ENCODE data around the gene SNORC.

DNA sequence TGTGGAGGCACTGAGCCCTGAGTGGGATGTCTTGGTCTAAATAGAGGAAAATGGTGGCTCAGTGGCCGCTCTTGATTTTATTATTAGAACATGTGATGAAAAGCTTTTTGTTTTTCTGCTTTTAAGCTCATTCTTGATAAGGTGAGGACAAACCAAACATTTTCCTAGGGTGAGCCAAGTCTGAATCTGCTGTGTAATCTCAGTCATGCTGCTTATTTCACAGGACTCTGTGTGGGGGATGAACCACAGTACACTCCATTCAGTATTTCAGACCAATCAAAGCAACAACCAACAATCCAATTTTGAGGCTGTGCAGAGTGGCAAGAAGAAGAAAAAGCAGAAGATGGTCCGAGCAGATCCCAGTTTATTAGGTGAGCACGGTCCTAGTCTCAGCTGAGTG, 20.0 kb upstream of the SNORC start:
- TF ChIP-seq NR2C2 (CRISPR knock-in tag; IDR thresholded peaks at IDR 0.05; ENCODE audit: borderline replicate concordance), result no peak
- TF ChIP-seq FOXA1 (IDR thresholded peaks at IDR 0.05), result no peak
- TF ChIP-seq FOXA1 (CRISPR knock-in tag; IDR thresholded peaks at IDR 0.05), result no peak
- TF ChIP-seq, protein P1, sequence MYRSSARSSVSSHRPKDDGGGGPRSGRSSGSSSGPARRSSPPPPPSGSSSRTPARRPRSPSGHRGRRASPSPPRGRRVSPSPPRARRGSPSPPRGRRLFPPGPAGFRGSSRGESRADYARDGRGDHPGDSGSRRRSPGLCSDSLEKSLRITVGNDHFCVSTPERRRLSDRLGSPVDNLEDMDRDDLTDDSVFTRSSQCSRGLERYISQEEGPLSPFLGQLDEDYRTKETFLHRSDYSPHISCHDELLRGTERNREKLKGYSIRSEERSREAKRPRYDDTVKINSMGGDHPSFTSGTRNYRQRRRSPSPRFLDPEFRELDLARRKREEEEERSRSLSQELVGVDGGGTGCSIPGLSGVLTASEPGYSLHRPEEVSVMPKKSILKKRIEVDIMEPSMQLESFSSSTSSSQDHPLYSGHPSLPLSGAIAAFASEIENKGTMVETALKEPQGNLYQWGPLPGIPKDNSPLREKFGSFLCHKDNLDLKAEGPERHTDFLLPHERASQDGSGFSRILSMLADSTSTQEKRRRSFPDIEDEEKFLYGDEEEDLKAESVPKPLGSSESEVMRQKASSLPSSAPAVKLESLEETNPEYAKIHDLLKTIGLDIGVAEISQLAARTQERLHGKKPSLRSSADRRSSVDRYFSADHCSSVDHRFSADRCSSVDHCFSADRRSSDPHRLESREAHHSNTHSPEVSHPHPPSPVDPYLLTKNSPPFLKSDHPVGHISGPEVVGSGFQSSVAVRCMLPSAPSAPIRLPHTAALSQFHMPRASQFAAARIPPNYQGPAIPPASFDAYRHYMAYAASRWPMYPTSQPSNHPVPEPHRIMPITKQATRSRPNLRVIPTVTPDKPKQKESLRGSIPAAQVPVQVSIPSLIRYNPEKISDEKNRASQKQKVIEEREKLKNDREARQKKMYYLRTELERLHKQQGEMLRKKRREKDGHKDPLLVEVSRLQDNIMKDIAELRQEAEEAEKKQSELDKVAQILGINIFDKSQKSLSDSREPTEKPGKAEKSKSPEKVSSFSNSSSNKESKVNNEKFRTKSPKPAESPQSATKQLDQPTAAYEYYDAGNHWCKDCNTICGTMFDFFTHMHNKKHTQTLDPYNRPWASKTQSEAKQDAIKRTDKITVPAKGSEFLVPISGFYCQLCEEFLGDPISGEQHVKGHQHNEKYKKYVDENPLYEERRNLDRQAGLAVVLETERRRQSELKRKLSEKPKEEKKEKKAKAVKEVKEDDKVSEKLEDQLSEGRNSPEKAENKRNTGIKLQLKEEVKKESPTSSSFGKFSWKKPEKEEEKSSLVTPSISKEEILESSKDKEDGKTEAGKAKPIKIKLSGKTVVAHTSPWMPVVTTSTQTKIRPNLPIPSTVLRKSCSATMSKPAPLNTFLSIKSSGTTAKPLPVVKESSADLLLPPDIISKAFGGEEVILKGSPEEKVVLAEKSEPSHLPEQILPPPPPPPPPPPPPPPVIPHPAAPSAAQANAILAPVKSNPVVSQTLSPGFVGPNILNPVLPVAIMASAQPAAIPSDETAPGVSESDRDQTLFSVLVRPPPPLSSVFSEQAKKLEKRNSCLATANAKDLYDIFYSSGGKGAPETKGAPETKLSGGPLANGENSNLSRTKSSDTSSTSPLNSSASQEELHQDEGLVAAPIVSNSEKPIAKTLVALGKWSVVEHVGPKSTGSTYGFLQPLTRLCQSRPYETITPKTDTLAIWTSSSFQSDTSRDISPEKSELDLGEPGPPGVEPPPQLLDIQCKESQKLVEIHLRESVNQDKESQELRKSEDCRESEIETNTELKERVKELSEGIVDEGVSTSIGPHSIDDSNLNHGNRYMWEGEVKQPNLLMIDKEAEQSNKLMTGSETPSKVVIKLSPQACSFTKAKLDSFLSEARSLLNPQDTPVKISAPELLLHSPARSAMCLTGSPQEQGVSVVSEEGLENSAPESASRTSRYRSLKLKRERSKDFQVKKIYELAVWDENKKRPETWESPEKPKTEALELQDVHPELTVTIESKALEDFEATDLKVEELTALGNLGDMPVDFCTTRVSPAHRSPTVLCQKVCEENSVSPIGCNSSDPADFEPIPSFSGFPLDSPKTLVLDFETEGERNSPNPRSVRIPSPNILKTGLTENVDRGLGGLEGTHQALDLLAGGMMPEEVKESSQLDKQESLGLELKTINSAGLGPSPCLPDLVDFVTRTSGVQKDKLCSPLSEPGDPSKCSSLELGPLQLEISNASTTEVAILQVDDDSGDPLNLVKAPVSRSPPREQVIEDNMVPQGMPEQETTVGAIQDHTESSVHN (CRISPR knock-in tag; IDR thresholded peaks at IDR 0.05), result no peak
